Adipocyte (in vitro differentiated cells): Measurements from ENCODE around the gene SMIM12.

ENCODE experiments used
- DNase-seq: peaks from one replicate; pipeline ENCODE4 v3.0.0-alpha.2; 2015; ENCODE audit warnings: low read depth
- H3K27me3 ChIP-seq: replicated peaks from 2 replicates; pipeline ENCODE4 v1.7.0; 2013; ENCODE audit warnings: mild to moderate bottlenecking, low read length, moderate library complexity; ENCODE audit not compliant: control insufficient read depth, insufficient read depth
- H3K36me3 ChIP-seq: 2 replicates; pipeline ENCODE4 v1.7.0; 2013; ENCODE audit warnings: low read length, mild to moderate bottlenecking, moderate library complexity; ENCODE audit not compliant: control insufficient read depth, insufficient read depth, severe bottlenecking
- H3K4me1 ChIP-seq: 2 replicates; pipeline ENCODE4 v1.7.0; 2013; ENCODE audit warnings: mild to moderate bottlenecking, low read length, moderate library complexity; ENCODE audit not compliant: control insufficient read depth, insufficient read depth
- H3K4me3 ChIP-seq: 2 replicates; pipeline ENCODE4 v1.7.0; 2013; ENCODE audit warnings: mild to moderate bottlenecking, low read length, moderate library complexity
- H3K9ac ChIP-seq: 2 replicates; pipeline ENCODE4 v1.7.0; 2013; ENCODE audit warnings: mild to moderate bottlenecking, low read length, moderate library complexity
- H3K9me3 ChIP-seq: 2 replicates; pipeline ENCODE4 v1.7.0; 2013; ENCODE audit warnings: mild to moderate bottlenecking, low read length, moderate library complexity; ENCODE audit not compliant: control insufficient read depth

Gene SMIM12

DNA sequence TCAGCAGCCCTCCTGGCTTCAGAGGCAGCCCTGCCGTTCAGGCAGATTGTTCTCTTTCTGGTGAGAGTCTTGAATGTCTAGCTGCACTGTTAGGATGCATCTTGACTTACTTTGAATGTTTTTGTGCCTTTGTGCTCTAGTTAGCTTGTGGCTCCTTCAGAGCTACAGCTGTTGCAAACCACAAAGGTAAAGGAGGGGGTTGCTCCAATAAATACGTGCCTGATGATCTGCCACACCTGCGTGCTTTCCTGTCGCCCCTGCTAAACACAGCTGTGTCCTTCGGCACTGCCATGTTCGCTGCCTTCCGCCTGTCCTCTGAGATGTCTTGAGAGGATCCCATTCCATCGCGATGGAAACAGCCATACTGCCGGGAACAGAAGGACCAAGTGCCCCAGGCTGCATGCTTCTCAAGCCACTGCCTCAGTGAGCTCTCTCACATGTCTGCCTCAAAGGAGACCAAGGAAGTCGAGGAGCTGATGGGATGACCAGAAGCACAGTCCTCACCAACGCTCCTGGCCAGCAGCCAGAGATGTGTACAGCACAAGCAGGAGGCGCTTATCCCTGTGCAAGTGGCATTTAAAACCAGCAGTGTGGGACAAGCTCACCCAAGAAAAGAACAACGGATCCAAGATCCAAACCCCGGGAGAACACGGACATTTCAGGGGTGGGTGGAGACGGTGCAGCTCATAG lies 12.0 kb upstream of the SMIM12 start:
- DNase-seq, result no peak
- H3K9ac ChIP-seq, result no peak overlapping the region
- no peaks in the 10 kb centered on the region for H3K4me1 ChIP-seq
- no peaks in the 10 kb centered on the region for H3K36me3 ChIP-seq
- no peak overlapping the region for H3K4me3 ChIP-seq
- peaks cover 4% of the 10 kb centered on the region for H3K9me3 ChIP-seq
- peaks cover 75% of the 10 kb centered on the region for H3K27me3 ChIP-seq

DNA sequence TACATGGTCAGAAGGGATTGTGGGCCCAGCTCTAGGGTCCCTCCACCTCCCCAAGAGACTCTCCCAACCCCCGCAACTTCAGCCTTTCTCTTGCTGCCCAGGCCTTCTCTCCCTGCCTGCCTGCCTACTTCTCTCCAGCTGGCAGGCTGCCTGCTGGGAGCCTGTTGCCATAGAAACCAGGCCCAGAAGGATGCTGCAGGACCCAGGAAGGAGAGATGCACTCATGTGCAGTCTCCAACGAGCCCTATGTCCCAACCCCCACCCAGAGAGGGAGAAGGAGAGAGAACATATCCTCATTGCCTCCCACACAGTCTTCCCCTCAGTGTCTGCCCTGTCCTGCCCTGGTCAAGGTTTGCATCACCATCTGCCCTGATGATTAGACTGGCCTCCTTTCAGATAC lies 10.8 kb upstream of the SMIM12 start:
- H3K36me3 ChIP-seq, result no peaks in the 10 kb centered on the region

DNA sequence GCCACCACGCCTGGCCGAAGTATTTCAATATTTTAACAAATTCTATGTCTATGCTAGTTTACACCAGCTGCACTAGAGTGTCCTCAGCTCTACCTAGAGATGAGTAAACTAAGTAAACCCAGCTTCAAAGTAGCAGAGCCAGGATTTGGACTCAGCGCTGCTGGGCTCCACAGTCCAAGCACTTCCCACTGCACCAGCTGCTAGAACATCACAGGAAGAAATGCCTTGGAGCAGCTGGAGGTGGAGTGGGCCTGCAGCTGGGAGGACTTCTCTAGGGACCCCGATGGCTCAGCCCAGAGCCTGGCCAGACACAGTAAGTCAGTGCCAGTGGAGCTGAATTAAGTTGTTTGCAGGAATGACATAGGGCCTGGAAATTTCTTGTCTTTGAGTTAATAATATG lies 10.2 kb upstream of the SMIM12 start:
- Histone ChIP-seq H3K9ac (no peak overlapping the region), H3K27me3 (peaks cover 69% of the 10 kb centered on the region), H3K4me3 (no peak overlapping the region)

More for the DNA sequence above, 10.8 kb upstream of the SMIM12 start:
- no peak overlapping the region for H3K9ac ChIP-seq
- DNase-seq, result no peak
- H3K27me3 ChIP-seq, result peaks cover 69% of the 10 kb centered on the region
- H3K9me3 ChIP-seq, result peaks cover 4% of the 10 kb centered on the region
- no peaks in the 10 kb centered on the region for H3K4me1 ChIP-seq
- H3K4me3 ChIP-seq, result no peak overlapping the region

DNA sequence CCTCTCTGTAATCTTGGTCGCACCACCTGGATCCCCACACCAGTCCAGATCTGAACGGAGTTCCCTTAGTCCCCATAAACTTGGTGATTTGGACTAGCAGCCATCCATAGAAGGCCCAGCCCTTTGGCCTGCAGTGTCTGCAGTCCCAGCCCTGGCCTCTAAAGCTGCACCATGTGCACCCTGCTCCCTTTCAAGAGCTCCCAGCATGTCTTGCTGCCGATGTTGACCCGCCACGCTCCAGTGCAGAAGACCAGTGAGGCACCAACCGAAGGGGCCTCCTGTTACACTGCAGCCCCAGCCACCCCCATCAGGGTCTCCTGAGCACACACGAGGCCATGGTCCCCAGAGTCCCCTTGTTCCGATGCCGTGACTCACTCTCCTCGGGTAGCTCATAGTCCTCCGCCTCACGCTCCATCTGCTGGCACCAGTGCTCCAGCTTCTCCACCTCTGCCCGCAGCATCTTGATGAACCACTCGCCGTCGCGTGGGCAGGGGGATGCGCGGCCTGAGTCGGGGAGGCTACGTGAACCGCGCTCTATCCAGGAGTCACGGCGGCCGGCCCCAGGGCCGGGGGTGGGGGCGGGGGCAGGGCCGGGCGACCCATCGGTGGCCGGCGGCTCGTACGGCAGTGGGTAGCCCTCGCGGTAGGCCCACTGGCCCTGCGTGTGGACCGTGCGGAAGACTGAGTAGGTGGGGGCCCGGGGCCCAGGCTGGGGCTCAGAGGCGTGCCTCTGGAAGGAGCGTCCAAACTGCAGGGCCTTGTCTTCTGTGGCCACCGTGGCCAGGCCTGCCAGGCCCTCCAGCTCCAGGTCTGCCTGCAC lies 8.9 kb upstream of the SMIM12 start:
- Histone ChIP-seq H3K27me3 (peaks cover 61% of the 10 kb centered on the region), H3K9me3 (no peaks in the 10 kb centered on the region), H3K36me3 (no peaks in the 10 kb centered on the region), H3K4me1 (no peaks in the 10 kb centered on the region), H3K9ac (no peak overlapping the region), H3K4me3 (no peak overlapping the region)
- no peak for DNase-seq

More for the DNA sequence above, 10.2 kb upstream of the SMIM12 start:
- no peak for DNase-seq
- Histone ChIP-seq H3K9me3 (peaks cover 4% of the 10 kb centered on the region), H3K36me3 (no peaks in the 10 kb centered on the region), H3K4me1 (no peaks in the 10 kb centered on the region)

DNA sequence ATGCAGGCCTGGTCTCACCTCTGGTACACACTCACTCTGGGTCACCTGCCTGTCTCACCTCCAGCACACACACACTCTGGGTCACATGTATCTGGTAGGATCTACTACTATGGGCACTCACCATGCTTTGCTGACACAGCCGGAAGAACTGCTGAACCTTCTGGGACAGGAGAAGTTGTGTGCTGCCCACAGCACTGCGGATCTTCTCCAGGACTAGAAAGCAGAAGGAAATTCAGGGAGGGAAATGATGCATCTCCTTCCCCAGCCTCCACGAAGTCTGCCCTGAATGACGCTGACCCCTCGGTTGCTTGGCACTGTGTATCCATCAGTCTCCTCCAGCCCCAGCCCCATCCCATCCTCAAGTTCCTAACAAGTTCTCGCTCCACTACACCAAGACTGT lies 7.9 kb upstream of the SMIM12 start:
- no peak for DNase-seq
- peaks cover 57% of the 10 kb centered on the region for H3K27me3 ChIP-seq

DNA sequence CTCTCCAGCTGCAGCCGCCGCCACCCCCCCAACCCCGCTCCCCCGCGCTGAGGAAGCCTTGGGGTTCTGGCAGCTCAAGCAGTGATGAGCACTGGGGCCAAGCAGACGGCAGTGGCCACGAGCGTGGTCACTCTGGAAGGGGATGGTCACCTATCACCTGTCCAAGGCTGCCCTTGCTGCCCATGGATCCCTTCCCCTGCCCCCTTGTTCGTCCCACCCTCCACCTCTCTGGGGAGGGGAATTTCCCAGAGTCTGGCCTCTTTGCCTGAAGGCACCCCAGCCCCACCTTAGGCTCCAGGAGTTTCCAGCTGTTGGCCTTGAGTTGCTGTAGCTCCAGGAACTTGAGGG lies 7.2 kb upstream of the SMIM12 start:
- no peaks in the 10 kb centered on the region for H3K9me3 ChIP-seq
- H3K4me1 ChIP-seq, result no peaks in the 10 kb centered on the region
- H3K36me3 ChIP-seq, result no peaks in the 10 kb centered on the region
- H3K27me3 ChIP-seq, result peaks cover 50% of the 10 kb centered on the region
- peak overlapping the region; percentile 86 for H3K4me3 ChIP-seq
- no peak for DNase-seq
- peak overlapping the region; percentile 83 for H3K9ac ChIP-seq

More for the DNA sequence above, 7.9 kb upstream of the SMIM12 start:
- Histone ChIP-seq H3K4me3 (no peak overlapping the region), H3K4me1 (no peaks in the 10 kb centered on the region), H3K36me3 (no peaks in the 10 kb centered on the region), H3K9me3 (no peaks in the 10 kb centered on the region), H3K9ac (no peak overlapping the region)

DNA sequence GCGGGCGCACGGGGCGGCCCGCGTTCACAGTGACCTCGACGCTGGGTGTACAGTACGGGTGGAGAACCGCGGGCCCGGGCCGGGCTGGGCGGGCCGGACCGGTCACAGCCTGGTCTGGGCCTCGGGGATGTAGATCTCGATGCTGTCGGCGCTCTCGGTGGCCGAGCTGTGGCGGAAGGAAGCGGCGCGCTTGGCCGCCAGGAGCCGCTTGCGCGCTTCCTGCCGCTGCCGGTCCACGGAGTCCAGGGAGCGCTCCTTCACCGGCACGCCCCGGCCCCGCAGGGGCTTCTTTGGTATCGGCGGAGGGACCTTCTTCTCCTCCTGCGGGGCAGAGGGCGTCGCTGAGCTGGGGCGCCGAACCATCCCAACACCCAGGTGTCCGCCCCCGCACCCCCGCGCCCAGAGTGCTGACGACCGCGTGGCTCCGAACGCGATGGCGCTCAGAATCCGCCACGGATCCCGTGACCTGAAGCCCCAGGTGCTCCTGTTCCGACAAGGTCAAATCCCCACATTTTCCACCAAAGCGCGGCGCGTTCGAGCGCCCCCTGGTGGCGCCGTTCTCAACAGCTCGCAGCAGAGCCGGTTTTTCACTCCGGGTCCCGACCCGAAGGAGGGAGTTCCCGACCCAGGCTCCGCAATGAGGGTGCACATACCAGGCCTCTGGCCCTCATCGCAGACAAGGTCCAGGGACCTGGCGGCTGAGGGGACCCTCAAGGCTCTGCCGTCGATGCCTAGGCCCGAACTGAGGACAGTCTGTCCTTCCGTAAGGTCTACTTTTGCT lies 6.6 kb upstream of the SMIM12 start:
- peak; percentile 87 for DNase-seq
- Histone ChIP-seq H3K4me1 (no peaks in the 10 kb centered on the region), H3K4me3 (peak overlapping the region; percentile 86), H3K27me3 (peaks cover 45% of the 10 kb centered on the region), H3K9ac (peak overlapping the region; percentile 83), H3K36me3 (no peaks in the 10 kb centered on the region), H3K9me3 (no peaks in the 10 kb centered on the region)

DNA sequence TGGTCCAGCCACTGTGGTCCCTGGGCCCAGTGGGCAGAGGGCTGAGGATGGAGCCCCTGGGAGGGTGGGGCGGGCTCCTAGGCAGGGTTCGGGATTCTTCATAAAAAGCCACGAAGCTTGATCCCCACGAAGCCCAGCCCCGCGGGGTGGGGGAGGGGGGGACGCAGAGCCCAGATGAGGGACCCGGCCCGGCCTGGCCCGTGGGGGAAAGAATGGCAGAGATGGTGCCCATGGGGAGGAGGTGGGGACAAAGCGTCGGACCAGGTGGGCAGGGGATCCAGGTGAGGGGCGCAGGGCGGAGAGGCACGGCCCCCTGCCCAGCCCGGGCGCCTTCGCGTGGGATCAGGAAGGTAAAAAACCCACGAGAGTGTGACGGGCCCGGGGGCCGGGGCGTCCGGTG lies 6.0 kb upstream of the SMIM12 start:
- peak overlapping the region; percentile 86 for H3K4me3 ChIP-seq

DNA sequence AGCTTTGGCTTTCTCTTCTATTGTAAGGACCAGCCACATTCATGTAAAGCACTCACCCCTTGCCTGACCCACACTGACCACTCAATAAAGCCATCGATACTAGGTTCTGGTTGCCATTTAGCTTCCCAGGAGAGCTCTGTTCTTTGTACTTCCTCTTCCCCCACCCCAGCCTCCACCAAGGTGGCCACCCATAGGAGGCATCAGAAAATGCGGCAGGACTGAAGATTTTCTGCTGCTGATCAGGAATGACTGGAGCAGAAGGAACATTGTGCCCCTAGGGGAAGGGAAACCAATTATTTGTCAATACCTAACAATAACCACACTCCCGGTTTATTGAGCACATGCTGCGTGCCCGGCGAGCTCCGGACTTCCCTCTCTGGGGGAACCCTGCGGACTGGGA lies 5.2 kb upstream of the SMIM12 start:
- H3K9me3 ChIP-seq, result no peaks in the 10 kb centered on the region
- no peak for DNase-seq
- H3K27me3 ChIP-seq, result peaks cover 38% of the 10 kb centered on the region
- H3K36me3 ChIP-seq, result no peaks in the 10 kb centered on the region
- no peak overlapping the region for H3K4me3 ChIP-seq
- no peak overlapping the region for H3K9ac ChIP-seq
- H3K4me1 ChIP-seq, result peaks cover 4% of the 10 kb centered on the region

More for the DNA sequence above, 6.0 kb upstream of the SMIM12 start:
- Histone ChIP-seq H3K4me1 (no peaks in the 10 kb centered on the region), H3K27me3 (peaks cover 43% of the 10 kb centered on the region), H3K9me3 (no peaks in the 10 kb centered on the region), H3K36me3 (no peaks in the 10 kb centered on the region), H3K9ac (peak overlapping the region; percentile 83)
- DNase-seq, result no peak

DNA sequence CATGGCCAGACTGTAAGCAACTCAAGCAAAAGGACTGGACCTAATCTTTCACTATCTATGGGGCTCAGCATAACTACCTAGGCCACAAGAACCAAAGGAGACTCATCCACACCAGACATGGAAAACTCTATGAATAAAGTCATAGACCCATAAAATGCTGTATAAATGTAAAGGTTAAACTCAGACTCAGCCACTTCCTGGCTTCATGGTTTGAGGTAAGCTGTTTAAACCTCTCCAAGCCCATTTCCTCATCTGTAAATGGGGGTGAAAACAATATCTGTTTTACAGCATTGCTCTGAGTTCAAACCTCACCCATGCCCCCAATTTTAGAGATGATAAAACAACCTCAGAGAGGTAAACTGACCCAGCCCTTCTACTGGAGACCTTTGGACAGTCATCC lies 4.0 kb upstream of the SMIM12 start:
- no peaks in the 10 kb centered on the region for H3K36me3 ChIP-seq
- no peak for DNase-seq
- no peak overlapping the region for H3K9ac ChIP-seq
- H3K4me3 ChIP-seq, result no peak overlapping the region
- H3K4me1 ChIP-seq, result peaks cover 7% of the 10 kb centered on the region
- no peaks in the 10 kb centered on the region for H3K9me3 ChIP-seq
- peaks cover 38% of the 10 kb centered on the region for H3K27me3 ChIP-seq

DNA sequence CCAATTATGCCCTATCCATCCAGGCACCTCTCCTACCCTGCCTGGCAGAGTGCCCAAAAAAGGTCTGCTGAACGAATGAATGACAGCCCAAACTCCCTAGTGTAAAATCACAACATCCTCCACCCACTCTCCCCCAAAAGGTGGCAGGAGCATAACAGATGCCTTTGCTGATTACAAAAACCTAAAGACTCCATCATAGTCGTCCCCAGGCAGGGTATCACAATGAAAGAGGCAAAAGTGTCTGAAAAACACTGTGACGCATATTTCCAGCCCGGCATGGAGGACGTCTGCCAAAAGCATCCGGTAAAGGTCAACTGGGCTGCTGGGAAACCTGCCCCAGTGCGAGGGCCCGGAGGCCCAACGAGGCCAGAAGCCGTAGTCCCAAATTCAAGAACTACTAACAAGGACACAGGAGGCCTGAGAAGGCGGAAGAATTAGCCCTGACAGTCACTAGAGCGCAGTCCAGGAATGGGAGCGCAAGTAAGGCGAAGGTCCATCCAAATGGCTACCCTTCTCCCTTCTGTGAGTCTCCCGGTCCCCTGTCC lies 576 bp downstream of the SMIM12 start:
- H3K9ac ChIP-seq, result peak overlapping the region; percentile 99
- peak; percentile 50 for DNase-seq
- peak overlapping the region; percentile 97 for H3K4me3 ChIP-seq
- no peaks in the 10 kb centered on the region for H3K9me3 ChIP-seq
- peaks cover 18% of the 10 kb centered on the region for H3K4me1 ChIP-seq
- peaks cover 9% of the 10 kb centered on the region for H3K27me3 ChIP-seq
- peaks cover 20% of the 10 kb centered on the region for H3K36me3 ChIP-seq
